Transverse colon (tissue), 4 donors: ENCODE data around the gene ABHD11. TPM values are rescaled to one million over a fixed set of nuclear protein-coding genes. Genes with fewer than 3 reads are reported as not detected.
"Not testable (repeated sequence)": the region's sequence is repeated elsewhere in the genome, so short reads cannot be mapped to it uniquely, and the experiment has no call there.

Experiments
- DNase-seq: peaks from one replicate; pipeline ENCODE4 v3.0.0-alpha.2; 2019
- H3K27ac ChIP-seq, 4 donors: fragments of 200-600 bp; sonication (generic); 2 replicates each; pipeline ENCODE4 v1.5.1; 2016 to 2018; ENCODE audit warnings: inconsistent platforms in 4 of 4
- H3K27me3 ChIP-seq: fragments of 200-600 bp; sonication (generic); 2 replicates; pipeline ENCODE4 v1.5.1; 2017; ENCODE audit warnings: inconsistent platforms
- H3K36me3 ChIP-seq, 4 donors: fragments of 200-600 bp; sonication (generic); 2 replicates each; pipeline ENCODE4 v1.5.1; 2017 to 2019; ENCODE audit warnings: inconsistent platforms in 4 of 4
- H3K4me1 ChIP-seq, 4 donors: fragments of 200-600 bp; sonication (generic); 2 replicates each; pipeline ENCODE4 v1.5.1; 2017 to 2020; ENCODE audit warnings: inconsistent platforms in 4 of 4
- H3K4me3 ChIP-seq, 4 donors: fragments of 200-600 bp; sonication (generic); 1 replicate in 1 of 4; 2 replicates in 3 of 4; pipeline versions ENCODE4 v1.5.1 to v1.6.1; 2017 to 2019; ENCODE audit warnings: inconsistent platforms in 4 of 4
- H3K9me3 ChIP-seq, 2 donors: fragments of 200-600 bp; sonication (generic); 2 replicates each; pipeline ENCODE4 v1.5.1; 2017 to 2019; ENCODE audit warnings: inconsistent platforms in 2 of 2
- EP300 ChIP-seq: sonication (generic); formaldehyde crosslinking; IDR thresholded peaks from one replicate; pipeline ENCODE4 v1.6.1; 2017; ENCODE audit warnings: antibody characterized with exemption, low read depth
- POLR2A ChIP-seq: fragments of 450-650 bp; IDR thresholded peaks from one replicate; pipeline ENCODE4 v1.6.1; 2016; ENCODE audit warnings: antibody characterized with exemption, mild to moderate bottlenecking, moderate library complexity
- POLR2AphosphoS5 ChIP-seq, 3 donors: sonication (generic); formaldehyde crosslinking; IDR thresholded peaks; one replicate each; pipeline ENCODE4 v1.6.1; 2016; ENCODE audit warnings: antibody characterized with exemption in 3 of 3
- WGBS, 2 donors: methylation state at CpG; one replicate each; pipeline ENCODE4 v1.1.5; 2018; ENCODE audit warnings: low coverage in 1 of 2; 5-methylcytosine and 5-hydroxymethylcytosine counted together
- in situ Hi-C, 4 donors: fragments of 200-750 bp; cut with MboI; loops; one replicate each; pipeline versions ENCODE4 v1.15.0 to v1.15.1; 2017; ENCODE audit warnings: low sequenced_read_pairs in 3 of 4, low pct_ligation_motif_present in 1 of 4, low pct_unique_long_range_greater_than_20kb in 1 of 4
- intact Hi-C: fragments of 100-400 bp; cut with DNase I; formaldehyde crosslinking; loops from one replicate; pipeline ENCODE4 v1.15.1; 2023; ENCODE audit warnings: low total_unique reads
- total RNA-seq, 4 donors: library from RNA; depleted of rRNA; stranded (reverse); fragments of >200 nt; gene quantifications; one replicate each; pipeline ENCODE4 v1.1.0, GENCODE V29; 2016
- TF ChIP-seq, protein P1 (sequence below), 5 experiments: fragments of 200-600 bp in 3 of 5; fragments of 450-650 bp in 2 of 5; sonication (generic) in 3 of 5; IDR thresholded peaks; 1 replicate in 2 of 5; 2 replicates in 3 of 5; pipeline ENCODE4 v1.5.1; 2016 to 2017; ENCODE audit warnings: antibody characterized with exemption in 5 of 5, inconsistent platforms in 3 of 5, mild to moderate bottlenecking in 2 of 5, moderate library complexity in 1 of 5

Gene ABHD11
- total RNA-seq, 4 donors from 2014 or later, result 108 to 177 (median 117) TPM

DNA sequence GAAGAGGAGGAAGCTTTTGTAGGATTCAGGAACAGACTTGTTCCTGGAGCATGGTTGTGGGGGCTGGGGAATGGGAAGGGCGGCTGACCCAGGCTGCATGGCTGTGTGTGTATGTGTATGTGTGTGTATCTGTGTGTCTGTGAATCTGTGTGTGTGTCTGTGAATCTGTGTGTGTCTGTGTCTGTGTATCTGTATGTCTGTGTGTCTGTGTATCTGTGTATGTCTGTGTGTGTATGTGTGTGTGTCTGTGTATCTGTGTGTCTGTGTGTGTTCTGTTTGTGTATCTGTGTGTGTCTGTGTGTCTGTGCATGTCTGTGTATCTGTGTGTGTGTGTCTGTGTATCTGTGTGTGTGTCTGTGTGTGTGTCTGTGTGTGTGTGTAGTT lies 12.5 kb downstream of the ABHD11 start:
- no peak overlapping the region for H3K27ac ChIP-seq
- DNase-seq, result no peak
- H3K9me3 ChIP-seq, result no peaks in the 10 kb centered on the region
- no peak overlapping the region for H3K4me3 ChIP-seq
- H3K4me1 ChIP-seq, result peaks cover 0 to 11% (median 2%) of the 10 kb centered on the region in 4 donors
- TF ChIP-seq, protein P1, sequence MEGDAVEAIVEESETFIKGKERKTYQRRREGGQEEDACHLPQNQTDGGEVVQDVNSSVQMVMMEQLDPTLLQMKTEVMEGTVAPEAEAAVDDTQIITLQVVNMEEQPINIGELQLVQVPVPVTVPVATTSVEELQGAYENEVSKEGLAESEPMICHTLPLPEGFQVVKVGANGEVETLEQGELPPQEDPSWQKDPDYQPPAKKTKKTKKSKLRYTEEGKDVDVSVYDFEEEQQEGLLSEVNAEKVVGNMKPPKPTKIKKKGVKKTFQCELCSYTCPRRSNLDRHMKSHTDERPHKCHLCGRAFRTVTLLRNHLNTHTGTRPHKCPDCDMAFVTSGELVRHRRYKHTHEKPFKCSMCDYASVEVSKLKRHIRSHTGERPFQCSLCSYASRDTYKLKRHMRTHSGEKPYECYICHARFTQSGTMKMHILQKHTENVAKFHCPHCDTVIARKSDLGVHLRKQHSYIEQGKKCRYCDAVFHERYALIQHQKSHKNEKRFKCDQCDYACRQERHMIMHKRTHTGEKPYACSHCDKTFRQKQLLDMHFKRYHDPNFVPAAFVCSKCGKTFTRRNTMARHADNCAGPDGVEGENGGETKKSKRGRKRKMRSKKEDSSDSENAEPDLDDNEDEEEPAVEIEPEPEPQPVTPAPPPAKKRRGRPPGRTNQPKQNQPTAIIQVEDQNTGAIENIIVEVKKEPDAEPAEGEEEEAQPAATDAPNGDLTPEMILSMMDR (IDR thresholded peaks at IDR 0.05), result peak in 1 of 5 experiments; percentile 48
- no peak for TF ChIP-seq EP300
- intact Hi-C loops (no loop called here), in situ Hi-C loops (loop anchor here in 1 of 4 donors (10.0 kb wide), 2 partner anchors 61 to 121 kb away; partner anchors contain the start of gene VPS37D)
- 59% methylated on average over 1 of the region's 1 CpG; no CpG with 5 or more reads in 1 of the 2 donors for WGBS, 2 donors
- peaks cover 9% of the 10 kb centered on the region for H3K27me3 ChIP-seq
- no peaks in the 10 kb centered on the region for H3K36me3 ChIP-seq

DNA sequence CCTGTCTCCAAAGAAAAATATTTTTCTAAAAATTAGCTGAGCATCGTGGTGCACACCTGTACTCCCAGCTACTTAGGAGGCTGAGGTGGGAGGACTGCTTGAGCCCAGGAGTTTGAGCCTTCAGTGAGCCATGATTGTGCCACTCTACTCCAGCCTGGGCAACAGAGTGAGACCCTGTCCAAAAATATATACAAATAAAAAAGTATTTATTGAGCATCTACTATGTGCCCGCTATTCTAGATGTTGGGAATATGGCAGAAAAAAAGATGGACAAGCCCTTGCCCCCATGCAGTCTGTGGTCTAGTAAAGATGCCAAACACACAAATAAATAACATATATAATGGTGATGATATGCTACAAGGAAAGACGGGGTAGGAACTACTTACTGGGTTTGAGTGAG lies 14.8 kb downstream of the ABHD11 start:
- intact Hi-C loops (loop anchor here (2.0 kb wide), 1 partner anchor 117 kb away; no protein-coding TSS in a partner anchor), in situ Hi-C loops (loop anchor here in 2 of 4 donors (5.0 to 10.0 kb wide), 3 partner anchors 59 to 119 kb away; partner anchors contain the start of gene VPS37D (in 1 of the 2))
- Histone ChIP-seq H3K27ac (no peak overlapping the region), H3K9me3 (no peaks in the 10 kb centered on the region), H3K36me3 (no peaks in the 10 kb centered on the region), H3K27me3 (peaks cover 11% of the 10 kb centered on the region), H3K4me1 (peaks cover 0 to 24% (median 12%) of the 10 kb centered on the region in 4 donors), H3K4me3 (no peak overlapping the region)
- DNase-seq, result no peak
- TF ChIP-seq, protein P1 (IDR thresholded peaks at IDR 0.05), result no peak
- TF ChIP-seq POLR2A (no peak), POLR2AphosphoS5 (IDR thresholded peaks at IDR 0.05) (no peak), EP300 (no peak)
- 77 to 95% methylated on average over 3 of the region's 3 CpGs for WGBS, 2 donors

DNA sequence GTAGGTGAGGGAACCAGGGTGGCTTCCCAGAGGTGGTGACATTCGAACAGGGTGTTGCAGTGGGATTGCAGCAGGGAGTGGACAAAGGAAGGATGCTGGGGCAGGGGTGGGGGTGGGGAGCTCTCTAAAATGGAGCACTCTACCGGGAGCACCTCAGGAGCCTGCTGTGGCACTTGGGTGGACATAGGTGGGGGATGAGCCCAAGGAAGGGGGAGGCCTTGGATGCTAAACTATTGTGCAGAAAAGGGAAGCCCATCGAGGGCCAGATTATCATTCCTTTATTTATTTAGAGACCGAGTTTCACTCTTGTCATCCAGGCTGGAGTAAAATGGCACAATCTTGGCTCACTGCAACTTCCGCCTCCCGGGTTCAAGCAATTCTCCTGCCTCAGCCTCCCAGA lies 15.8 kb downstream of the ABHD11 start:
- 75 to 82% methylated on average over 4 to 6 of the region's 6 CpGs for WGBS, 2 donors
- intact Hi-C loops (no loop called here), in situ Hi-C loops (loop anchor here in 2 of 4 donors (5.0 to 10.0 kb wide), 3 partner anchors 58 to 118 kb away; partner anchors contain the start of gene VPS37D (in 1 of the 2))
- H3K9me3 ChIP-seq, result no peaks in the 10 kb centered on the region
- peaks cover 1 to 34% (median 23%) of the 10 kb centered on the region in 4 donors for H3K4me1 ChIP-seq
- H3K27ac ChIP-seq, result no peak overlapping the region
- H3K27me3 ChIP-seq, result peaks cover 18% of the 10 kb centered on the region
- H3K4me3 ChIP-seq, result no peak overlapping the region
- TF ChIP-seq POLR2AphosphoS5 (IDR thresholded peaks at IDR 0.05) (no peak), POLR2A (no peak), EP300 (no peak)
- TF ChIP-seq, protein P1 (IDR thresholded peaks at IDR 0.05), result no peak
- no peak for DNase-seq
- H3K36me3 ChIP-seq, result no peaks in the 10 kb centered on the region

DNA sequence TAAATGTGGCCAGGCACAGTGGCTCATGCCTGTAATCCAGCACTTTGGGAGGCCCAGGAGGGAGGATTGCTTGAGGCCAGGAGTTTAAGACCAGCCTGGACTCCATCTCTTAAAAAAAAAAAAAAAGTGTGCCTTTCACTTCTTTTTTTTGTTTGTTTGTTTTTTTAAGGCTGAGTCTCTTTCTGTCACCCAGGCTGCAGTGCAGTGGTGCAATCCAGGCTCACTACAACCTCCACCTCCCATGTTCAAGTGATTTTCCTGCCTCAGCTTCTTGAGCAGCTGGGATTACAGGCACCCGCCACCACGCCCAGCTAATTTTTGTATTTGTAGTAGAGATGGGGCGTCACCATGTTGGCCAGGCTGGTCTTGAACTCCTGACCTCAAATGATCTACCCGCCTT lies 16.4 kb downstream of the ABHD11 start:
- 35 to 45% methylated on average over 2 to 4 of the region's 4 CpGs for WGBS, 2 donors
- H3K27ac ChIP-seq, H3K9me3 ChIP-seq, H3K4me3 ChIP-seq, H3K36me3 ChIP-seq, intact Hi-C loops, DNase-seq: not testable (repeated sequence)
- Histone ChIP-seq H3K4me1 (peaks cover 7 to 40% (median 28%) of the 10 kb centered on the region in 4 donors), H3K27me3 (peaks cover 17% of the 10 kb centered on the region)
- in situ Hi-C loops, result loop anchor here in 2 of 4 donors (5.0 to 10.0 kb wide), 3 partner anchors 57 to 117 kb away; partner anchors contain the start of gene VPS37D (in 1 of the 2)
